ENCODE results near the gene SLC18A3. TPM values are rescaled to one million over a fixed set of nuclear protein-coding genes. Genes with fewer than 3 reads are reported as not detected.

The SLC18A3 gene
- total RNA-seq, 1 experiment from 2014 or later = not detected

GRCh38 chr10:49595713-49596492, 14.2 kb upstream of the SLC18A3 start:
- intact Hi-C loops (cut with micrococcal nuclease) = no loop called here
- H3K9ac ChIP-seq (ENCODE audit: low read length) = no peak overlapping the region
- no peaks in the 10 kb centered on the region for H3K4me1 ChIP-seq (ENCODE audit: control insufficient read depth in 1 of 2, insufficient read depth in 2 of 2, low read length in 2 of 2)
- H3K4me3 ChIP-seq (replicated peaks in 1 of 2; ENCODE audit: low read depth in 1 of 2, low read length in 2 of 2) = no peak overlapping the region
- ATAC-seq (no peak), DNase-seq (ENCODE audit: low read depth, low spot score) (no peak)
- H4K20me1 ChIP-seq (ENCODE audit: insufficient read depth) = no peaks in the 10 kb centered on the region
- no peaks in the 10 kb centered on the region for H3K79me2 ChIP-seq (ENCODE audit: insufficient read depth, low read length)
- no peak overlapping the region for H3K4me2 ChIP-seq (ENCODE audit: low read length)
- ChIA-PET POLR2A (no interaction called here), CTCF (interaction anchor here (1.4 to 1.7 kb wide), 2 partner anchors 59 to 679 kb away, joined by 3 to 7 read pairs; no protein-coding TSS in a partner anchor), RAD21 (ENCODE audit: low non-redundant PET in 1 of 2, low total read pairs in 2 of 2, uncharacterized antibody in 2 of 2, unreplicated experiment in 2 of 2) (no interaction called here)
- no peak overlapping the region for H2AFZ ChIP-seq (ENCODE audit: low read depth, low read length, poor library complexity, severe bottlenecking)
- no peaks in the 10 kb centered on the region for H3K27me3 ChIP-seq (ENCODE audit: insufficient read depth, low read length)
- no peaks in the 10 kb centered on the region for H3K9me3 ChIP-seq (ENCODE audit: control insufficient read depth in 1 of 2, insufficient read depth in 1 of 2, low read depth in 1 of 2, low read length in 2 of 2)
- TF ChIP-seq CBX3 (IDR thresholded peaks at IDR 0.05; ENCODE audit: low read depth) = no peak
- no peak for TF ChIP-seq EZH2 (IDR thresholded peaks at IDR 0.05)
- TF ChIP-seq, protein P1, sequence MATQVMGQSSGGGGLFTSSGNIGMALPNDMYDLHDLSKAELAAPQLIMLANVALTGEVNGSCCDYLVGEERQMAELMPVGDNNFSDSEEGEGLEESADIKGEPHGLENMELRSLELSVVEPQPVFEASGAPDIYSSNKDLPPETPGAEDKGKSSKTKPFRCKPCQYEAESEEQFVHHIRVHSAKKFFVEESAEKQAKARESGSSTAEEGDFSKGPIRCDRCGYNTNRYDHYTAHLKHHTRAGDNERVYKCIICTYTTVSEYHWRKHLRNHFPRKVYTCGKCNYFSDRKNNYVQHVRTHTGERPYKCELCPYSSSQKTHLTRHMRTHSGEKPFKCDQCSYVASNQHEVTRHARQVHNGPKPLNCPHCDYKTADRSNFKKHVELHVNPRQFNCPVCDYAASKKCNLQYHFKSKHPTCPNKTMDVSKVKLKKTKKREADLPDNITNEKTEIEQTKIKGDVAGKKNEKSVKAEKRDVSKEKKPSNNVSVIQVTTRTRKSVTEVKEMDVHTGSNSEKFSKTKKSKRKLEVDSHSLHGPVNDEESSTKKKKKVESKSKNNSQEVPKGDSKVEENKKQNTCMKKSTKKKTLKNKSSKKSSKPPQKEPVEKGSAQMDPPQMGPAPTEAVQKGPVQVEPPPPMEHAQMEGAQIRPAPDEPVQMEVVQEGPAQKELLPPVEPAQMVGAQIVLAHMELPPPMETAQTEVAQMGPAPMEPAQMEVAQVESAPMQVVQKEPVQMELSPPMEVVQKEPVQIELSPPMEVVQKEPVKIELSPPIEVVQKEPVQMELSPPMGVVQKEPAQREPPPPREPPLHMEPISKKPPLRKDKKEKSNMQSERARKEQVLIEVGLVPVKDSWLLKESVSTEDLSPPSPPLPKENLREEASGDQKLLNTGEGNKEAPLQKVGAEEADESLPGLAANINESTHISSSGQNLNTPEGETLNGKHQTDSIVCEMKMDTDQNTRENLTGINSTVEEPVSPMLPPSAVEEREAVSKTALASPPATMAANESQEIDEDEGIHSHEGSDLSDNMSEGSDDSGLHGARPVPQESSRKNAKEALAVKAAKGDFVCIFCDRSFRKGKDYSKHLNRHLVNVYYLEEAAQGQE (IDR thresholded peaks at IDR 0.05; ENCODE audit: low read depth) = no peak
- TF ChIP-seq POLR2AphosphoS5 (IDR thresholded peaks at IDR 0.05; ENCODE audit: low read depth, low read length) = no peak
- no peak for TF ChIP-seq TCF7L2 (IDR thresholded peaks at IDR 0.05; ENCODE audit: borderline replicate concordance, extremely low read depth, insufficient read depth, insufficient read length)
- no peak for TF ChIP-seq EZH2phosphoT487 (IDR thresholded peaks at IDR 0.05; ENCODE audit: borderline replicate concordance)
- TF ChIP-seq, protein P2, sequence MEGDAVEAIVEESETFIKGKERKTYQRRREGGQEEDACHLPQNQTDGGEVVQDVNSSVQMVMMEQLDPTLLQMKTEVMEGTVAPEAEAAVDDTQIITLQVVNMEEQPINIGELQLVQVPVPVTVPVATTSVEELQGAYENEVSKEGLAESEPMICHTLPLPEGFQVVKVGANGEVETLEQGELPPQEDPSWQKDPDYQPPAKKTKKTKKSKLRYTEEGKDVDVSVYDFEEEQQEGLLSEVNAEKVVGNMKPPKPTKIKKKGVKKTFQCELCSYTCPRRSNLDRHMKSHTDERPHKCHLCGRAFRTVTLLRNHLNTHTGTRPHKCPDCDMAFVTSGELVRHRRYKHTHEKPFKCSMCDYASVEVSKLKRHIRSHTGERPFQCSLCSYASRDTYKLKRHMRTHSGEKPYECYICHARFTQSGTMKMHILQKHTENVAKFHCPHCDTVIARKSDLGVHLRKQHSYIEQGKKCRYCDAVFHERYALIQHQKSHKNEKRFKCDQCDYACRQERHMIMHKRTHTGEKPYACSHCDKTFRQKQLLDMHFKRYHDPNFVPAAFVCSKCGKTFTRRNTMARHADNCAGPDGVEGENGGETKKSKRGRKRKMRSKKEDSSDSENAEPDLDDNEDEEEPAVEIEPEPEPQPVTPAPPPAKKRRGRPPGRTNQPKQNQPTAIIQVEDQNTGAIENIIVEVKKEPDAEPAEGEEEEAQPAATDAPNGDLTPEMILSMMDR (IDR thresholded peaks at IDR 0.05 in 2 of 3, conservative IDR thresholded peaks at IDR 0.05 in 1 of 3; ENCODE audit: borderline replicate concordance in 1 of 3, insufficient read depth in 1 of 3, low read depth in 2 of 3, low read length in 2 of 3) = no peak
- TF ChIP-seq ZNF274 (IDR thresholded peaks at IDR 0.05; ENCODE audit: low read depth, low read length) = no peak
- no peak for TF ChIP-seq CEBPB (IDR thresholded peaks at IDR 0.05; ENCODE audit: low read depth)
- no TSS peak for BruUV-seq (replicated peaks)
- no peaks in the 10 kb centered on the region for H3K9me2 ChIP-seq (ENCODE audit: insufficient read depth)
- no peaks in the 10 kb centered on the region for H3K36me3 ChIP-seq (ENCODE audit: control insufficient read depth in 1 of 2, insufficient read depth in 2 of 2, low read length in 2 of 2)
- no peak overlapping the region for H3K27ac ChIP-seq (ENCODE audit: low read depth, low read length)

All from HCT116 (cell line).